Parathyroid adenoma (tissue), 2 donors: Measurements from ENCODE around the gene DIPK2B.

ENCODE experiments used
- H2AFZ ChIP-seq: fragments of 300-600 bp; sonication (generic); one replicate; pipeline ENCODE4 v1.7.0; 2017; ENCODE audit warnings: antibody characterized with exemption, mild to moderate bottlenecking
- H3K27ac ChIP-seq: fragments of 300-600 bp; sonication (generic); one replicate; pipeline ENCODE4 v1.7.0; 2017
- H3K27me3 ChIP-seq: fragments of 300-600 bp; sonication (generic); one replicate; pipeline ENCODE4 v1.7.0; 2017; ENCODE audit warnings: low read length; ENCODE audit not compliant: control insufficient read depth, insufficient read depth
- H3K36me3 ChIP-seq: fragments of 300-600 bp; sonication (generic); one replicate; pipeline ENCODE4 v1.7.0; 2017; ENCODE audit warnings: low read length; ENCODE audit not compliant: control insufficient read depth, insufficient read depth
- H3K4me1 ChIP-seq: fragments of 300-600 bp; sonication (generic); one replicate; pipeline ENCODE4 v1.7.0; 2017; ENCODE audit warnings: control low read depth
- H3K4me2 ChIP-seq: fragments of 300-600 bp; sonication (generic); one replicate; pipeline ENCODE4 v1.7.0; 2017; ENCODE audit warnings: low read length
- H3K4me3 ChIP-seq: fragments of 300-600 bp; sonication (generic); one replicate; pipeline ENCODE4 v1.7.0; 2017; ENCODE audit warnings: low read depth, low read length
- H3K79me2 ChIP-seq: fragments of 300-600 bp; sonication (generic); one replicate; pipeline ENCODE4 v1.7.0; 2017; ENCODE audit warnings: control low read depth
- H3K9ac ChIP-seq: fragments of 300-600 bp; sonication (generic); one replicate; pipeline ENCODE4 v1.7.0; 2017; ENCODE audit warnings: mild to moderate bottlenecking
- H3K9me3 ChIP-seq: fragments of 300-600 bp; sonication (generic); one replicate; pipeline ENCODE4 v1.7.0; 2017; ENCODE audit warnings: low read length; ENCODE audit not compliant: control insufficient read depth
- TF ChIP-seq, protein P1 (sequence below): fragments of 300-600 bp; sonication (generic); IDR thresholded peaks from one replicate; pipeline ENCODE4 v1.7.0; 2017; ENCODE audit warnings: antibody characterized with exemption, mild to moderate bottlenecking
- donor health status: primary hyperparathyroidism.

Gene DIPK2B

GRCh38 chrX:45200741-45201234 lies at the start of gene DIPK2B:
Gene DIPK2B, minus strand, starts transcription at chrX:45200876. Its CDS starts 50 bp downstream, at chrX:45200826.
- Histone ChIP-seq H3K27ac (peak within 1 kb of the TSS; percentile 42), H3K27me3 (no peaks in the 10 kb centered on the region), H3K4me3 (peak within 1 kb of the TSS; percentile 16)

DNA sequence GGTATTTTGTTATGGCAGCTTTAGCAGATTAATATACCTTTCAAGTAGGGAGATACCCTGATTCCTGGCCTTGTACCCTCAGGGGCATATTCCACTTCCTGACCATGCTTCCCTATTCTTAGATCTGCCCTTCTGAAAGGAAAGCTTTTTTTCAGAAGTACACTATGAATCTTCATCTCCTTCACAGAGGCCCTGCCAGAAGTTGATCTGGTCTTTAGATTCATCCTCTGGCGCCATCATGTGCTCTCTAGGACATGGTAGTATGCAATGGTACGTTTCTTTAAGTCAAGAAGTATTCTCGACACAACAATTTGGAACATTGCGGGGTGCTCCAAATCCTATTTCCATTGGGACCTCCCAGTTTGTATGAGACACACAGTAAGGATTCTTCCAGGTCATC lies 39.6 kb upstream of the DIPK2B start:
- H3K4me3 ChIP-seq = no peak overlapping the region
- H2AFZ ChIP-seq = no peak overlapping the region
- no peaks in the 10 kb centered on the region for H3K9me3 ChIP-seq
- H3K4me2 ChIP-seq = no peak overlapping the region
- no peaks in the 10 kb centered on the region for H3K79me2 ChIP-seq
- no peaks in the 10 kb centered on the region for H3K27me3 ChIP-seq
- no peaks in the 10 kb centered on the region for H3K4me1 ChIP-seq
- H3K36me3 ChIP-seq = no peaks in the 10 kb centered on the region
- TF ChIP-seq, protein P1, sequence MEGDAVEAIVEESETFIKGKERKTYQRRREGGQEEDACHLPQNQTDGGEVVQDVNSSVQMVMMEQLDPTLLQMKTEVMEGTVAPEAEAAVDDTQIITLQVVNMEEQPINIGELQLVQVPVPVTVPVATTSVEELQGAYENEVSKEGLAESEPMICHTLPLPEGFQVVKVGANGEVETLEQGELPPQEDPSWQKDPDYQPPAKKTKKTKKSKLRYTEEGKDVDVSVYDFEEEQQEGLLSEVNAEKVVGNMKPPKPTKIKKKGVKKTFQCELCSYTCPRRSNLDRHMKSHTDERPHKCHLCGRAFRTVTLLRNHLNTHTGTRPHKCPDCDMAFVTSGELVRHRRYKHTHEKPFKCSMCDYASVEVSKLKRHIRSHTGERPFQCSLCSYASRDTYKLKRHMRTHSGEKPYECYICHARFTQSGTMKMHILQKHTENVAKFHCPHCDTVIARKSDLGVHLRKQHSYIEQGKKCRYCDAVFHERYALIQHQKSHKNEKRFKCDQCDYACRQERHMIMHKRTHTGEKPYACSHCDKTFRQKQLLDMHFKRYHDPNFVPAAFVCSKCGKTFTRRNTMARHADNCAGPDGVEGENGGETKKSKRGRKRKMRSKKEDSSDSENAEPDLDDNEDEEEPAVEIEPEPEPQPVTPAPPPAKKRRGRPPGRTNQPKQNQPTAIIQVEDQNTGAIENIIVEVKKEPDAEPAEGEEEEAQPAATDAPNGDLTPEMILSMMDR = no peak
- no peak overlapping the region for H3K27ac ChIP-seq
- H3K9ac ChIP-seq = no peak overlapping the region

More at GRCh38 chrX:45200741-45201234, at the start of gene DIPK2B:
- no peaks in the 10 kb centered on the region for H3K4me1 ChIP-seq
- no peak within 1 kb of the TSS for H2AFZ ChIP-seq
- H3K9ac ChIP-seq = no peak within 1 kb of the TSS
- no peaks in the 10 kb centered on the region for H3K79me2 ChIP-seq
- H3K36me3 ChIP-seq = no peaks in the 10 kb centered on the region
- no peaks in the 10 kb centered on the region for H3K9me3 ChIP-seq
- H3K4me2 ChIP-seq = no peak within 1 kb of the TSS
- TF ChIP-seq, protein P1 = no peak

DNA sequence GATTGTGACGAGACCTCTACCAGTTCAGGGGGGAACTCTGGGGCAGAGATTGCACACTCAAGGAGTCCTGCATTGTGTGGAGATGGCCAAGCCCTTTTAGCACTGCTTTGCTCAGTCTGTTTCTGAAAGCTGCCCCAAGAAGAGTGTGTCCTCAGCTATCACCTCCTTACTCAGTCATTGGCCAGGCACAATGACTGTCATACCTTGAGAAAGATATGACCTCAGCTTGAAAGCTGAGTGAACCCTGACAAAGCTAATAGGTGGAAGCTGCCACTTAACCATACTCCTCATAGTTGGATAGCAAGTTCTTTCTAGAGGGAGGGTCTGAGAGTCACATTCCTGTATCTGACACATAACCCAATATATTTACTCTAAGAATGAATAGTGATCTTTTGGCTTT lies 37.8 kb upstream of the DIPK2B start:
- H3K4me1 ChIP-seq = no peaks in the 10 kb centered on the region
- no peak overlapping the region for H3K4me2 ChIP-seq
- H2AFZ ChIP-seq = no peak overlapping the region
- no peak overlapping the region for H3K27ac ChIP-seq
- no peaks in the 10 kb centered on the region for H3K27me3 ChIP-seq
- TF ChIP-seq, protein P1 = no peak
- no peaks in the 10 kb centered on the region for H3K36me3 ChIP-seq
- no peak overlapping the region for H3K4me3 ChIP-seq
- H3K9me3 ChIP-seq = no peaks in the 10 kb centered on the region
- no peak overlapping the region for H3K9ac ChIP-seq
- H3K79me2 ChIP-seq = no peaks in the 10 kb centered on the region

DNA sequence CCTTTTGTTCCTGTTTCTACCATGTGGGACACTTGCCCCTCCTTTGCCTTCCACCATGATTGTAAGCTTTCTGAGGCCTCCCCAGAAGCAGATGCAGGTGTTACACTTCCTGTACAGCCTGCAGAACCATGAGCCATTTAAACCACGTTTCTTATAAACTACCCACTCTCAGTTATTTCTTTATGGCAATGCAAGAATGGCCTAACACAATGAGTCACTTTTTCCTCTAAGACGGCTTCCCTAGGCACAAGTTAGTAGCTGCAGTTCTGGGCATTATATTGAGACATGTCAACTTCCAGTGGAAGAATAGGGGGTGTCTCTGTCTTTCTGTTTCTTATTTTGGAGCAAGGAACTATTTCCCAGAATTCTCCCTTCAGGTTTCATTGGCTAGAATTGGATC lies 32.9 kb upstream of the DIPK2B start:
- TF ChIP-seq, protein P1 = no peak
- Histone ChIP-seq H3K27me3 (no peaks in the 10 kb centered on the region), H2AFZ (no peak overlapping the region), H3K4me3 (no peak overlapping the region), H3K4me1 (no peaks in the 10 kb centered on the region), H3K9ac (no peak overlapping the region), H3K27ac (no peak overlapping the region), H3K9me3 (no peaks in the 10 kb centered on the region), H3K36me3 (no peaks in the 10 kb centered on the region), H3K79me2 (no peaks in the 10 kb centered on the region), H3K4me2 (no peak overlapping the region)

- no peak overlapping the region for H3K9ac ChIP-seq
- H3K36me3 ChIP-seq = no peaks in the 10 kb centered on the region
- no peak overlapping the region for H3K27ac ChIP-seq
- H3K9me3 ChIP-seq = no peaks in the 10 kb centered on the region
- H3K4me1 ChIP-seq = no peaks in the 10 kb centered on the region
- no peak overlapping the region for H3K4me3 ChIP-seq
- H2AFZ ChIP-seq = no peak overlapping the region
- H3K79me2 ChIP-seq = no peaks in the 10 kb centered on the region
- H3K27me3 ChIP-seq = no peaks in the 10 kb centered on the region
- no peak overlapping the region for H3K4me2 ChIP-seq
- TF ChIP-seq, protein P1 = no peak
These were observed 31.5 kb upstream of the DIPK2B start for GRCh38 chrX:45232139-45232538.
